ENCODE data around the gene KCNH1. TPM values are rescaled to one million over a fixed set of nuclear protein-coding genes. Genes with fewer than 3 reads are reported as not detected.

The KCNH1 gene
- total RNA-seq, 1 donor, result 41.3 TPM

GRCh38 chr1:210736713-210737112 lies 397.2 kb downstream of the KCNH1 start:
- Histone ChIP-seq H3K27ac (ENCODE audit: low read depth, low read length) (no peak overlapping the region), H2AFZ (ENCODE audit: low read length) (no peak overlapping the region), H3K79me2 (ENCODE audit: insufficient read depth, low read length) (no peaks in the 10 kb centered on the region), H3K4me1 (ENCODE audit: insufficient read depth, low read length) (no peaks in the 10 kb centered on the region), H4K20me1 (ENCODE audit: insufficient read depth, low read length) (no peaks in the 10 kb centered on the region), H3K9me3 (ENCODE audit: low read depth, low read length) (no peaks in the 10 kb centered on the region), H3K36me3 (ENCODE audit: insufficient read depth, low read length) (no peaks in the 10 kb centered on the region), H3K27me3 (ENCODE audit: insufficient read depth, low read length) (no peaks in the 10 kb centered on the region), H3K4me2 (ENCODE audit: insufficient read depth, low read length) (no peak overlapping the region), H3K4me3 (ENCODE audit: insufficient read depth, low read length) (no peak overlapping the region)
- TF ChIP-seq CTCF (IDR thresholded peaks at IDR 0.05; ENCODE audit: extremely low read depth, low read depth, low read length), result no peak
- DNase-seq (ENCODE audit: insufficient read length, low spot score, missing footprints), result no peak

- Histone ChIP-seq H3K9me3 (ENCODE audit: low read depth, low read length) (no peaks in the 10 kb centered on the region), H3K4me2 (ENCODE audit: insufficient read depth, low read length) (no peak overlapping the region), H3K4me3 (ENCODE audit: insufficient read depth, low read length) (no peak overlapping the region), H3K4me1 (ENCODE audit: insufficient read depth, low read length) (no peaks in the 10 kb centered on the region), H3K27ac (ENCODE audit: low read depth, low read length) (no peak overlapping the region), H4K20me1 (ENCODE audit: insufficient read depth, low read length) (no peaks in the 10 kb centered on the region), H3K36me3 (ENCODE audit: insufficient read depth, low read length) (no peaks in the 10 kb centered on the region), H3K27me3 (ENCODE audit: insufficient read depth, low read length) (no peaks in the 10 kb centered on the region), H3K79me2 (ENCODE audit: insufficient read depth, low read length) (no peaks in the 10 kb centered on the region), H2AFZ (ENCODE audit: low read length) (no peak overlapping the region)
- no peak for TF ChIP-seq CTCF (IDR thresholded peaks at IDR 0.05; ENCODE audit: extremely low read depth, low read depth, low read length)
- no peak for DNase-seq (ENCODE audit: insufficient read length, low spot score, missing footprints)
These were observed 402.4 kb downstream of the KCNH1 start for GRCh38 chr1:210731597-210731996.

GRCh38 chr1:210731193-210731592 lies 402.8 kb downstream of the KCNH1 start:
- H4K20me1 ChIP-seq (ENCODE audit: insufficient read depth, low read length), result no peaks in the 10 kb centered on the region
- no peak overlapping the region for H3K4me3 ChIP-seq (ENCODE audit: insufficient read depth, low read length)
- no peak overlapping the region for H2AFZ ChIP-seq (ENCODE audit: low read length)
- no peaks in the 10 kb centered on the region for H3K27me3 ChIP-seq (ENCODE audit: insufficient read depth, low read length)
- H3K36me3 ChIP-seq (ENCODE audit: insufficient read depth, low read length), result no peaks in the 10 kb centered on the region
- no peak for TF ChIP-seq CTCF (IDR thresholded peaks at IDR 0.05; ENCODE audit: extremely low read depth, low read depth, low read length)
- no peak overlapping the region for H3K4me2 ChIP-seq (ENCODE audit: insufficient read depth, low read length)
- H3K4me1 ChIP-seq (ENCODE audit: insufficient read depth, low read length), result no peaks in the 10 kb centered on the region
- H3K9me3 ChIP-seq (ENCODE audit: low read depth, low read length), result no peaks in the 10 kb centered on the region
- H3K79me2 ChIP-seq (ENCODE audit: insufficient read depth, low read length), result no peaks in the 10 kb centered on the region
- no peak for DNase-seq (ENCODE audit: insufficient read length, low spot score, missing footprints)
- H3K27ac ChIP-seq (ENCODE audit: low read depth, low read length), result no peak overlapping the region

GRCh38 chr1:210730023-210730422 lies 403.9 kb downstream of the KCNH1 start:
- Histone ChIP-seq H3K4me1 (ENCODE audit: insufficient read depth, low read length) (no peaks in the 10 kb centered on the region), H3K4me2 (ENCODE audit: insufficient read depth, low read length) (no peak overlapping the region), H3K9me3 (ENCODE audit: low read depth, low read length) (no peaks in the 10 kb centered on the region), H3K79me2 (ENCODE audit: insufficient read depth, low read length) (no peaks in the 10 kb centered on the region), H3K4me3 (ENCODE audit: insufficient read depth, low read length) (no peak overlapping the region), H3K36me3 (ENCODE audit: insufficient read depth, low read length) (no peaks in the 10 kb centered on the region), H2AFZ (ENCODE audit: low read length) (no peak overlapping the region), H4K20me1 (ENCODE audit: insufficient read depth, low read length) (peaks cover 3% of the 10 kb centered on the region), H3K27ac (ENCODE audit: low read depth, low read length) (no peak overlapping the region), H3K27me3 (ENCODE audit: insufficient read depth, low read length) (no peaks in the 10 kb centered on the region)
- no peak for DNase-seq (ENCODE audit: insufficient read length, low spot score, missing footprints)
- TF ChIP-seq CTCF (IDR thresholded peaks at IDR 0.05; ENCODE audit: extremely low read depth, low read depth, low read length), result no peak
